Prostate gland (tissue), 2 donors: Measurements from ENCODE around the gene CEACAM16.
"Not testable (repeated sequence)": the region's sequence is repeated elsewhere in the genome, so short reads cannot be mapped to it uniquely, and the experiment has no call there.

Experiments used
- CTCF ChIP-seq, 4 experiments: fragments of 200-600 bp in 2 of 4; fragments of 450-650 bp in 2 of 4; sonication (generic) in 2 of 4; IDR thresholded peaks; 1 replicate in 3 of 4; 2 replicates in 1 of 4; pipeline ENCODE4 v1.5.1; 2016 to 2019; ENCODE audit warnings: antibody characterized with exemption in 4 of 4, mild to moderate bottlenecking in 2 of 4, moderate library complexity in 2 of 4
- POLR2A ChIP-seq: fragments of 450-650 bp; IDR thresholded peaks from one replicate; pipeline ENCODE4 v1.6.1; 2016; ENCODE audit warnings: antibody characterized with exemption, mild to moderate bottlenecking

GRCh38 chr19:44670027-44670426 is 28.9 kb upstream of the CEACAM16 start:
- not testable (repeated sequence) for TF ChIP-seq POLR2A; CTCF (IDR thresholded peaks at IDR 0.05)
